Measurements from ENCODE around the gene LUM.

LUM gene, protein sequence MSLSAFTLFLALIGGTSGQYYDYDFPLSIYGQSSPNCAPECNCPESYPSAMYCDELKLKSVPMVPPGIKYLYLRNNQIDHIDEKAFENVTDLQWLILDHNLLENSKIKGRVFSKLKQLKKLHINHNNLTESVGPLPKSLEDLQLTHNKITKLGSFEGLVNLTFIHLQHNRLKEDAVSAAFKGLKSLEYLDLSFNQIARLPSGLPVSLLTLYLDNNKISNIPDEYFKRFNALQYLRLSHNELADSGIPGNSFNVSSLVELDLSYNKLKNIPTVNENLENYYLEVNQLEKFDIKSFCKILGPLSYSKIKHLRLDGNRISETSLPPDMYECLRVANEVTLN

DNA sequence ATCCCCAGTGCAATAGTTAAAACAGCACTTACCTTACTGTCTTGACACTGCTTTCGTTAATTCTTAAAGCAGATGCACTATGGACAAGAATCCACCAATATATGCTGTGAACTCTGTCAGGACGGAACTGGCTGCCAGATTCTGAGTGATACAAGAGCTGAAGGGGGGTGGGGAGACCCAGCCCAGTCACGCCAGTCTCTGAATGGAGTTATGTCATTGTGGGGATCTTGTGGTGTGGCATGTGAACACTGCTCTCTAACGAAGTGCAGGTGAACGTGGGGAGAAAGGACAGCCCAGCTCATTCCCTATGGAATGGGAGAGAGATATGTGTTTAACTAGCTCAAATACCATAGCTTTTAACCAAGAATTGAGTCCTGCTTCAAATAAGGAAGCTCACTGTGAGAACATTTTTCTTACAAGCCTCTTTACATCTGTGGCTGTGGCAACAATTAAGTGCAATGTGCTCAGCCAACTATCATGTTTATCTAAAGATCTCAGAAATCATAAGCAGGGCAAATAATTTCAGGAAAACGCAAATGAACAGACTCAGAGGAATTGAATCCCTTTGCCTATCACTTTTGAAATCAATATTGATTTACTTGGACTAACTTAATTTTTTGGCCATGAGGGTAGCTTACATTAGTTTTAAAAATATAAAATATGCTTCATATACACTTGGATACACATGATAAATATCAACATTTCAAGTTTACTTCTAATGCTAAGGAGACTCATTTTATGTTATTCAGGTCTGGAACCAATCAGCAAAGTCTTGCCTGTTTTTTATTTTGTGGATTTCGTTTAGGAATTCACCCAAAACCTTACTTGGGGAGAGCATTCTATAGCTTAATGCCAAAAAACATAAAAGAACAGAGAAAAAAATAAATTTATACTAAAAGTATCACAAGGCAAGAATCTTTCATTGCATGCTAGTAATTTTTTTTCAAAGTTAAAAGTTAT is at the start of gene LUM:
Gene LUM, minus strand, starts transcription at position 129 of the 960 bp plus-strand sequence. CDS start 2,515 bp downstream, outside the sequence.
- no peak for DNase-seq (ENCODE audit: low read depth in 2 of 2, low spot score in 1 of 2)

DNA sequence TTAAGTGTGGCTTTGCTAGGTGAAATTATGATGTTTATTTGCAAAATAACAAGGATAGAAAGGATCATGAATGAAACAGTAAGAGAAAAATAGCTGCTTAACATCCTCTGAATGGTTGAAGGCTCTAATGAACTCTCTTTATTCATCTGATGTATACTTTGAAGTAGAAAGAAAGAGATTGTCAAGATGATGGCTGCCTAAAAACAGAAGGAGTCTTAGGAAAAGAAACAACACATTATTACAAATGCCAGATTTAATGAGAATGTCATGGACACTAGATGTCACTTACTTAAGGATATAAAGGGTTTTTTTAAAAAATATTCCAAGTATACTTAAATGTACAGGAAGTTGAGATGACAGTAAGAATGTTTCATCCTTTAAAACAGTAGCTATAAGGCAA is 49.7 kb upstream of the LUM start:
- DNase-seq (ENCODE audit: low read depth in 2 of 2, low spot score in 1 of 2): no peak

DNA sequence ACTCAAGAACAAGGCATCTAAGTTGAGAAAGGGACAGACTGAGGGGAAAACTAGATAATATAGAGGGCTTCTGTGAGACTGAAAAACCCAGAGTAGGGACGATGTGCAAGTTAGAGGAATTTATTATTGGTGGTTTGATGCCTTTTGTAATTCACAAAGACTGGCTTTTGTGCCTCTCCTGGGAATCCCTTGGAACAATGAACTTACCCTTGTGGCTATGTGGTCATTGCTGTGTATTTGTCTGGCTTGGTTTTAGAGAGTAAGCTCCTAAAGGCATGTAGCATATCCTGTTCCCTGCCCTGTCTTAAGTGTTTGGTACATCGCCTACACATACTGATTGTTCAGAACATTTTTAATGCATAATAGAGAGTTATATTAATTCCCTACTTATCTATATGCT is 44.7 kb upstream of the LUM start:
- no peak for DNase-seq (ENCODE audit: low read depth in 2 of 2, low spot score in 1 of 2)

DNA sequence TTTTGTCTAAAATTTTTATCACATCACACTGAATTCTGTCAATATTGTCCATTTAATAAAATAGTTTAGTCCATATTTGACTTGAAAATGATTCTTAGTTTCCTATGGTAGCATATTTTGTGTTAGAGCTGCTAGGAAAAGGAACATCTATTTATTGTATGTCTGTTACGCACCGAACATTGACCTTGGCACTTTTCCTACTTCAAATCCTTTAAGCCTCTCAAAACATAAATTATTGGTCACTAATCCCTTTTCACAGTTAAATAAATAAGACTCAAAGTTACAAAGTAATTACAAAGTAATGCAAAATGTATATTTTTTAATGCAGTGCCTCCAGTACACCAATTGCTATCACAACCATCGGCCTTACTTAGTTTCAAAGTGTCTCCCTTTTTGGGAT is 42.8 kb upstream of the LUM start:
- DNase-seq (ENCODE audit: low read depth in 2 of 2, low spot score in 1 of 2): no peak

DNA sequence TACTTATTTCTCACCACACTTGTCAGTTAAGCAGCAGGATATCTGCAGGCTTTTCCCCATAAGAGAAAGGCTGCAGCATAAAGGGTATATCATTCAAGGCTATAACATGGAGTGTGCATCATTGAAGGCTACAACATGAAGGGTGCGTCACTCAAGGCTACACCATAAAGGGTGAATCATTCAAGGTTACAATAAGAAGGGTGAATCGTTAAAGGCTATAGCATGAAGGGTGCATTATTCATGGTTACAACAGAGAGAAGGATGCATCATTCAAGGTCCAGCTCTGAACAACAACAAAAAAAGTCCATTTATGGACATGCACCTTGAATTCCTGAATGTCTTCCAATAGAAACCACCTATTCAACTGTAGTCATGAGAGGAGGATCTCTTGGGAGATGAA is 32.8 kb upstream of the LUM start:
- DNase-seq (ENCODE audit: low read depth in 2 of 2, low spot score in 1 of 2): no peak

DNA sequence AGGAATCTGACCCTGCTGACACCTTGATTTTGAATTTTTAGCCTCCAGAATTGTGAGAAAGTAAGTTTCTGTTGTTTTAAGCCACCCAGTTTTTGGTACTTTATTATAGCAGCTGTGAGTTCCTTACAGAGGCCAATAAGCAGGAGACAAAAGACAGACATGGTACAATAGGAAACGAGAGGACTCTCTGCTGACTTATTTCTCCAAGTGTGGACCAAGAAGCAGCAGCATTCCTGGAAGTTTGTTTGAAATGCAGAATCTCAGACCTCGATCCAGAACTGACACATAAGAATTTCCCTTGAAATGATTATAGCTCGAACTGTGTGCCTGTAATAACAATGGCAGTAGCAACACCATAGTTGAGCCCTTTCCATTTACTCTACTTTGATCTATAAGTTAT is 31.9 kb upstream of the LUM start:
- DNase-seq (ENCODE audit: low read depth in 2 of 2, low spot score in 1 of 2): no peak

DNA sequence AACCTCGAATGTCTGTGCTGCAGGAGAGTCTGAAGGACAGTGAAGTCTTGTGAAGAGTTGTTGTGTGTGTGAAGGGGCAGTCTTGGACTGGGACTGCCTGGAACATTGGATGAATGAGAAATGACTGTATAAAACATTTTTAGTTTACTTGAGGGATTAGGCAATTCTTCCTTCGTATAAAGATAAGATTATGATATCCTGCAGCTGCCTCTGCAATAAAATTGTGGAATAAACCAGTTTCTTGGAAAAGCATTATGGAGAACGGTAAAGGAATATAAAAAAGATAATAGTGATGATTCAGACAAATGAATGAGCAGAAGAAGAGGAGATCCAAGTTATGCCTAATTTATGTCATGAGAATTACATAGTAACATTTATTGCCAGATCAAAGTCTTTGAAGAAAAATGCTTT is 30.9 kb upstream of the LUM start:
- no peak for DNase-seq (ENCODE audit: low read depth in 2 of 2, low spot score in 1 of 2)

DNA sequence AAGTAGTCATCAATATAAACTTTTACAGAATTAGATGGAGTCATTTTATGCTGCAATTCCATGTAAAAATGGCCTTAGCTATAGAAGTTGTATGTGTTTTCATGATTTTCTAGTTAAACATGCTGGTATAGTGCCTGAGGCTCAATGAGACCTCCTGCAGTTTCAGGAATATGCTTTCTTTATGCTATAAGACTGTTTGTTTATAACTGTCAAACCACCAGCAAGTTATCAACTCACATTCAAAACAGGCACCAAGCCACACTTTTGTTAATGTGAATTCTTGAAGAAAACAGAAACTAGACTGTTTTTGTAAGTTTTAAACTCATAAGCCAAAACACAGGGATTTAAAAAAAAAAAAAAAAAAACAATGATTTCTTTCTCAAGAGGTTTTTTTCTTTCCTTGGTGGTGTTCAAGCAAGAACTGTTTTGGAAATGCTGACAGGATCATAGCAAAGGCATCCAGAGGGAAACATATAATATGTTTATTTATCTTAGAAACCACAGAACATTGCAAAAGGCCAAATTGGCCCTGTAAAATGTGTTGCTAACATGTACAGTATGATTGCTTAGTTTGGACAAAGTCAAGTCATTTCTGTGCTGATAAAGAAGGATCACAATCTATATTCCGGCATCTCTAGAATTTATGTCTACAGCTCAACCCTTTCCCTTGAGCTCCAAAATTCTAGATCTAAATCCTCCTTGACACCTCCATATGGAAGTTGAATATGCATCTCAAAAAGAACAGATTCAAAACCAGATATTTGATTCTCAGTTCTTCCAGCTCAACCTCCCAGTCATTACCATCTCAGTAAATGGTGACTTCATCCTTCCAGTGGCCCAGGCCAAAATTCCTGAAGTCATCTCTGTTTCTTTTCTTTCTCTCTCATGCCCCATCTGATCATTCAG is 29.0 kb upstream of the LUM start:
- DNase-seq (ENCODE audit: low read depth in 2 of 2, low spot score in 1 of 2): no peak

DNA sequence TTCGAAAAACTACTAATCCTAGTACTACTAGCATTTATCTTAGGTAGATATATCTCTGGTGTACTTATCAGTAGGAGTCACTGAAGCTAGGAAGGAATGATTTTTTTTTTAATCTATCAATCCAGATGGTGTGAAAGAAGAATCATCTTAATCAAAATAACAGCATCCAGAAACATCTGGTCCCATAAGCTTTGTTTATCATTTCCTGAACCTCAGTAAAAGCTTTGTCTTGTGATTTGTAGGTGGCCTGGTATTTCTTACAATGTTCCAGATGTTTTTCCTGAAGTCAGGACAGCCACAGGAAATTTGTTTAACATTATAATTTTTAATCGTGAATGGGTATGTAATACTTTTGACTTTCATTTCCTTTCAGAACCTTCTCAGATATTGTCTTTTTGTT is 28.0 kb upstream of the LUM start:
- DNase-seq (ENCODE audit: low read depth in 2 of 2, low spot score in 1 of 2): no peak

DNA sequence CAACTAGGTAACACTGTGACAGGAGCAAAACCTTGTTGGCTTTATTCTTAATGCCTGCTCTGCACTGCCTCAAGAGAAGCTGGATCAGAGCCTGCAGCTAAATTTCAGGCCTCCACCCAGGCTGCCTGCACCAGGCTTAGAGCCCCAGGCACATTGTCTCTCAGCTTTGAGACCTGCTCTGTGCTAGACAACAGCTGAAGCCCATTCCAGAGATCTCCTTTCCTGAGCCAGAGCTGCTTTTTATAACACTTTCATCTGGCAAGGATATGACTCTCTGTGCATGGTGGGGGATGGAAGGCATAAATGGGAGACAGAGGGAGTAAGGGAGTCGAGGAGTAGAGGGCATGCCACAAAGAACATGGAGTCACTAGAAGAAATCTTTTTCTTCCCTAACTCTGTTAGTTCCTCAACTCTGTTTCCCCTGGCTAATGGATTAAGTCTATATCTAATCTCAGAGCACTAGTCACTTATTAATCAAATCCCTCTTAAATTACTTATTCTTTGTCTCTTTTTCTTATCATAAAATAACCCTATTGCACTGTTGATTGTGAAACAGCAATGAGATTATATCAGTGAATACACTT is 27.1 kb upstream of the LUM start:
- DNase-seq (ENCODE audit: low read depth in 2 of 2, low spot score in 1 of 2): no peak

DNA sequence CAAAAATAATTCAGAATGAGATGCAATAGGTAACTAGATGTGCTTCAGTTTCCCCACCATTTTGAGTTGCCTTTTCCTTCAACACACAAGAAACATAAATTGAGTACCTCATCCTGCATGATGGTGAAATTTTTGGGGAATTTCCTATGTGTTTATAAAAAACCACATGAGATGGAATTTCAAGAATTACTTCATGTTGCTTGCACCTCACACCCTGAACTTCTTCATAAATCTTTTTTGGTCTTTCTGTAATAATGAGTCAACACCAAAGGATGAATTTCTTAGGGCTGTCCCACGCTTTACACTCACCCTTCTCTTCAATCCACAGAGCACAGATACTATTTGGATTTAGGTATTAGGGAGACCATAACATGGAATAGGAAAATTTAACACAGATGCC is 22.6 kb upstream of the LUM start:
- DNase-seq (ENCODE audit: low read depth in 2 of 2, low spot score in 1 of 2): no peak

DNA sequence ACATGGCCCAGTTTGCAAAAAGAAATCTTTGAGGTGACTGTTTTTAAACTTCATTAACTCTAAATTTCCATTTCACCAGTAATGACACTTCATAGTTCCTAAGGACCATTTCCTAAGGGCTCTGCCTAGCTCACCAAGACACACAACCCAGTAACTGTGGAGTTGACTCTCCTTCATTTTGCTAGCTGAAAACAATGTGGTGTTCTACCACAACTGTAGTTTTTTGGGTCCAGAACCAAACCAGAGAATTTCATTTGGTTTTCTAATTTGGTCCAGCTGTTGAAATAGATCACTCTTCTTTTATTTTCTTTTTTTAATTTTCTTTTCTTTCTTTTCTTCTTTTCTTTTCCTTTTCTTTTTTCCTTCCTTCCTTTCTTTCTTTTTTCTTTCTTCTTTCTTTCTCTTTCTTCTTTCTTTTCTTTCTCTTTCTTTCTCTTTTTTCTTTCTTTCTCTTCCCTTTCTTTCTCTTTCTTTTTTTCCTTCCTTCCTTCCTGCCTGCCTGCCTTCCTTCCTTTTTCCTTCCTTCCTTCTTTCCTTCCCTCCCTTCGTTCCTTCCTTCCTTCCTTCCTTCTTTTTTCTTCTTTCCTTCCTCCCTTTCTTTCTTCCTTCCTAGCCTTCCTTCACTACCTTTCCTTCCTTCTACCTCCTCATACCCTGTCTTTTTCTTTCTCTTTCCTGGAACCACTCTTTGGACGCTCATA is 18.5 kb upstream of the LUM start:
- DNase-seq (ENCODE audit: low read depth in 2 of 2, low spot score in 1 of 2): no peak

DNA sequence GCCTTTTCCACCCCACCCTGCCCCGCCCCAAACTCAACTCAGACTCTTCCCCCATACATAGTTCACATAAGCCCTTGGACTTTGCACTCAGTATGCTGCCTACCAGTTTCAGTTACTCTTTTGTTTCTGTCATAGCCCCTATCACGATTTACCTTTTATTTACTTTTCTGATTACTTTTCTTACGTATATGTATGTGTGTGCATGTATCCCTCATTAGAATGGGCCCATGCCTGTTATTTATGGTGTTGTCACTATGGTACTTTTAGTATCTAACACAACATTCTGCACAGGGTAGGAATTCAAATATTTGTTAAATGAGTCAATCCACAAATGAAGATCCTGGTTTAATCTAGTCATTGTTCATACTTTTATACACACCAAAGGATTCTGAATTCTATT is 16.5 kb upstream of the LUM start:
- no peak for DNase-seq (ENCODE audit: low read depth in 2 of 2, low spot score in 1 of 2)

DNA sequence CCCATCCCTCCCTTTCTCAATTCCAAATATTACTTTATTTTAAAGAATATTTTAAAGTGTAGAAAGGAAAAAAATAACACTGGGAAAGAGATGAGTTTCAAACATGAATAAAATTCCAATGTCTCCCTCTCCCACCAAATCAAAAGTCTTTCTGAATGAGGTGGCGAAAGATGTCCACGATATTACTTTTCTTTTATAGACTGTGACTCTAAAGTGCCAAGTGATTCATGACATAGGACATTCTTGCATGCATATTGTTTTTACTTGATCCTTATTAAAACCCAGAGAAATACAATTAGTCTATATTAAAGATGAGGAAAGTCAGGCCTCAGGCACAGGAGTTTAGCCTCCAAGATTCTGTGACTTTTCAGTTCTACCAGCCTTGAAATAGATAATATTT is 16.0 kb upstream of the LUM start:
- no peak for DNase-seq (ENCODE audit: low read depth in 2 of 2, low spot score in 1 of 2)

DNA sequence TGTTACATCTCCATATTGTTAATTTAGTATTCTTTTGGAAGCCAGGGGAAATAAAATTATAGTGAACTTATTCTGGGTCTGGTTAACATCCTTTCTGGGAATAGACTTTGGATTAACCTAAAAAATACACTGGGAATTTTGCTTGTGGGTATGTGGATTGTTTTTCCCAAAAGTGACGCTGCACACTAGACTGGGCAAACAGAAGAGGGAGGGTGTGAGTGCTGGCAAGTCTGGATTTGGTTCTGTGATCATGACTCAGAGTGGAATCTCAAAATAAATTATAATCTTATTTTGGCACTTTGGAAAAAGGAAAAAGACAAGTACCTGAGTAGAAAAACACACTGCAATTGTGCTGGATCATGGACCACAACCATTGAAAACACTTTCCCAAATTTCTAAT is 15.2 kb upstream of the LUM start:
- DNase-seq (ENCODE audit: low read depth in 2 of 2, low spot score in 1 of 2): no peak

DNA sequence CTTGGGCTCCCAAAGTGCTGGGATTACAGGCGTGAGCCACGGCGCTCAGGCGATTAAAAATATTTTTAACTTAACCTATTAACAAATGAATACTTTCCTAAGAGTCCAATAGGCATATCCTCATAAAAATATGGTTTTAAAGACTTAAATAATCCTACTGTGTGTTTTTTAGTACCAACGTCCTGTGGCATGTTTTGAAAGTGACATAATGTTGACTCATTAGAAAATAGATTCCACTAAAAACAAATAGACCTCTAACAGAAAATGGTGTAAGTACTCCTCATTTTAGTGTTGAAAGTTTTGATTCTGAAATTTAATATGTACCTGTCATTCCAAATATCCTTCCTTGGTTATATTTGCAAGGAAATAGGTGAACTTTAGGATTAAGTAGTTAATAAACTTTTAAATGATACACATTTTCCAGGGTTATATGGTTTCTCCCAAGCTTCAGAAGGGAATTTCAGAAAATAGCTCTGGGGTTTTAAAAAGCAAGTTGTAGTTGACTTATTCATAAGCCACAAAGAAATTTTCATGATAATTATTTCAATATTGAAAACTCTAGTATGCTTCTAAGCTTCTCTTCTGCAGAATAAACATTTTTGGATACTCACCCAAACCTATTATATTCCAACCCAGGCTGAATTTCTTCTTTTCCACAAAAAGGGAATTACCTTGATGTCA is 12.1 kb upstream of the LUM start:
- no peak for DNase-seq (ENCODE audit: low read depth in 2 of 2, low spot score in 1 of 2)

DNA sequence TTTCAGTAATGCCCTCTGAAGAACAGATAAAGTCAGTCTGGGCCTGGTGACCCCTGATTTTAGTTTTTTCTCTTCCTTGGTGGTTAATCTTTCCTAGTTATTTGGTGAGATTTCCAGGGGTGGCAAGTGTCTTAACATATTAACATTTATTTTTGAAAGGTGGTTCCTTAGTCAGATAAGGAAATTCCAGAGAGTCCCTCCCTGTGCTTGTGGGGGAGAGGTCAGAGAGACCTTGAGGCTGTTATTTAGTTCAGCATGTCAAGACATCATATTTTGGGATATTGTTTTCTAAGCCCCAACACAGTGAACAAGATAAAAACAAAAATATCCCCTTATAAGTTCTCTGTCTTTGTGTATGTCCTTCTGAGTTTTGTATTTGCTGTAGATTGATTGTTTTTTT is 9.5 kb upstream of the LUM start:
- no peak for DNase-seq (ENCODE audit: low read depth in 2 of 2, low spot score in 1 of 2)

DNA sequence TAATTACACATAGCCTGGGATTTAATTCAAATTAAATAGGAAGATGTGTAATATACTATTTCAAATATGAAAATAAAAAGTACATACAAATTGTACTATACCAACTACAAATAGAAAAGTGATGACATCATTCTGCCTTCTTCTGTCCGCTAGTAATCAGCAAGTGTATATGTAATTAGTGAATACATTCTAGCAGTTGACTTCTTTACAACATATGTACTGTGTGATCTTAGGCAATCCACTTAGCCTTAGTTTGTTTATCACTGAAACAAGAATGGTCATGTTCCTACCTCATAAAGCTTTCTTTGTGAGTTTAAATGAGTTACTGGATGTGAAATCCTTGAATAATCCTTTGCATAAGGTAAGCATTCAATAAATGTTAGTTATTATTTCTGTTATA is 7.8 kb upstream of the LUM start:
- DNase-seq (ENCODE audit: low read depth in 2 of 2, low spot score in 1 of 2): no peak

DNA sequence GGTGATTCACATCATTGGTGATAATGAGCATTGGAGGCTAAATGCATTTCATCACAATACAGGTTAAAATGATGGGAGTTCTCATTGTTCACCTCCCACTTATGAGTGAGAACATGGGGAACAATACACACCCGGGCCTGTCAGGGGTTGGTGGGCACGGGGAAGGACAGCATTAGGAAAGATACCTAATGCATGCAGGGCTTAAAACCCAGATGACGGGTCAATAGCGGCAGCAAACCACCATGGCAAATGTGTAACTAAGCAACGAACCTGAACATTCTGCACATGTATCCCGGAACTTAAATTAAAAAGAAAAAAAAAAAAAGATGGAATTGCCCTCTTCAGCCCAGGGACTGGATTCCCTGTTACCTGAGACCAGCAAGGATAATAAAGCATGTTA is 2.3 kb upstream of the LUM start:
- no peak for DNase-seq (ENCODE audit: low read depth in 2 of 2, low spot score in 1 of 2)

All from stimulated activated CD8-positive, alpha-beta memory T cell treated with anti-CD3 and anti-CD28 coated beads, Interleukin-4, amount 100 ng/mL, for 4 hours (primary cell).